HL-60 (cell line): ENCODE data around the gene NDUFB7.

ENCODE experiments used
- DNase-seq, 2 experiments: peaks; one replicate each; pipeline ENCODE4 v3.0.0-alpha.2; 2010 to 2020; ENCODE audit warnings: low read depth in 1 of 2, low spot score in 1 of 2
- H3K27ac ChIP-seq: fragments of 250-450 bp; sonication (Bioruptor Pico); replicated peaks from 2 replicates; pipeline ENCODE4 v1.5.1; 2020; ENCODE audit warnings: mild to moderate bottlenecking, moderate library complexity
- H3K27me3 ChIP-seq: fragments of 250-450 bp; sonication (Bioruptor Pico); 2 replicates; pipeline ENCODE4 v1.5.1; 2021; ENCODE audit warnings: mild to moderate bottlenecking, moderate library complexity; ENCODE audit not compliant: insufficient read depth, poor library complexity, severe bottlenecking
- H3K4me3 ChIP-seq: replicated peaks from 2 replicates; pipeline ENCODE4 v1.5.1; 2011; ENCODE audit warnings: mild to moderate bottlenecking, control low read depth, low read length; ENCODE audit not compliant: insufficient read depth
- GABPA ChIP-seq: IDR thresholded peaks from 2 replicates; pipeline ENCODE4 v1.6.1; 2012; ENCODE audit warnings: low read depth
- POLR2AphosphoS5 ChIP-seq: IDR thresholded peaks from 2 replicates; pipeline ENCODE4 v1.6.1; 2012; ENCODE audit warnings: low read depth
- SPI1 ChIP-seq: IDR thresholded peaks from 2 replicates; pipeline ENCODE4 v1.6.1; 2012; ENCODE audit warnings: low read depth, mild to moderate bottlenecking, borderline replicate concordance
- TF ChIP-seq, protein P1 (sequence below): IDR thresholded peaks from one replicate; pipeline ENCODE4 v1.5.1; 2011; ENCODE audit warnings: low read length, control low read depth, inconsistent platforms; ENCODE audit not compliant: insufficient read depth
- TF ChIP-seq, protein P2 (sequence below): IDR thresholded peaks from 2 replicates; pipeline ENCODE4 v1.6.1; 2012; ENCODE audit warnings: low read depth; ENCODE audit not compliant: insufficient replicate concordance

Gene NDUFB7

DNA sequence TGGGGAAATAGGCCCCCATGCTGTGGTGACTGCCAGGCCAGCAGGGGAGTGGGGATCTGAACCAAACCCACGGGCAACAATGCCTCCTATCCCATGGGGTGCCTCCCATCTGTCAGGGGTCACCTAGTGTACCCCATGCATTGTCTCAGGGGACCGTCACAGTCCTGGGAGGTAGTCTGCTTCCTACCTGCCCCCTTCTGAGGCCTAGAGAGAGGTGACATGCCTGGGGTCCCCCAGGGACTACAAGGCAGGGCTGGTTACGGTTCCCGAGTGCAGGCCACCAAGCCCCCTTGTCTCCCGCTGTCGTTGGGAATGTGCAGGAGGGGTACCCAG is 11.1 kb downstream of the NDUFB7 start:
- TF ChIP-seq GABPA (no peak), POLR2AphosphoS5 (no peak), SPI1 (no peak)
- TF ChIP-seq, protein P1, sequence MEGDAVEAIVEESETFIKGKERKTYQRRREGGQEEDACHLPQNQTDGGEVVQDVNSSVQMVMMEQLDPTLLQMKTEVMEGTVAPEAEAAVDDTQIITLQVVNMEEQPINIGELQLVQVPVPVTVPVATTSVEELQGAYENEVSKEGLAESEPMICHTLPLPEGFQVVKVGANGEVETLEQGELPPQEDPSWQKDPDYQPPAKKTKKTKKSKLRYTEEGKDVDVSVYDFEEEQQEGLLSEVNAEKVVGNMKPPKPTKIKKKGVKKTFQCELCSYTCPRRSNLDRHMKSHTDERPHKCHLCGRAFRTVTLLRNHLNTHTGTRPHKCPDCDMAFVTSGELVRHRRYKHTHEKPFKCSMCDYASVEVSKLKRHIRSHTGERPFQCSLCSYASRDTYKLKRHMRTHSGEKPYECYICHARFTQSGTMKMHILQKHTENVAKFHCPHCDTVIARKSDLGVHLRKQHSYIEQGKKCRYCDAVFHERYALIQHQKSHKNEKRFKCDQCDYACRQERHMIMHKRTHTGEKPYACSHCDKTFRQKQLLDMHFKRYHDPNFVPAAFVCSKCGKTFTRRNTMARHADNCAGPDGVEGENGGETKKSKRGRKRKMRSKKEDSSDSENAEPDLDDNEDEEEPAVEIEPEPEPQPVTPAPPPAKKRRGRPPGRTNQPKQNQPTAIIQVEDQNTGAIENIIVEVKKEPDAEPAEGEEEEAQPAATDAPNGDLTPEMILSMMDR: no peak
- TF ChIP-seq, protein P2, sequence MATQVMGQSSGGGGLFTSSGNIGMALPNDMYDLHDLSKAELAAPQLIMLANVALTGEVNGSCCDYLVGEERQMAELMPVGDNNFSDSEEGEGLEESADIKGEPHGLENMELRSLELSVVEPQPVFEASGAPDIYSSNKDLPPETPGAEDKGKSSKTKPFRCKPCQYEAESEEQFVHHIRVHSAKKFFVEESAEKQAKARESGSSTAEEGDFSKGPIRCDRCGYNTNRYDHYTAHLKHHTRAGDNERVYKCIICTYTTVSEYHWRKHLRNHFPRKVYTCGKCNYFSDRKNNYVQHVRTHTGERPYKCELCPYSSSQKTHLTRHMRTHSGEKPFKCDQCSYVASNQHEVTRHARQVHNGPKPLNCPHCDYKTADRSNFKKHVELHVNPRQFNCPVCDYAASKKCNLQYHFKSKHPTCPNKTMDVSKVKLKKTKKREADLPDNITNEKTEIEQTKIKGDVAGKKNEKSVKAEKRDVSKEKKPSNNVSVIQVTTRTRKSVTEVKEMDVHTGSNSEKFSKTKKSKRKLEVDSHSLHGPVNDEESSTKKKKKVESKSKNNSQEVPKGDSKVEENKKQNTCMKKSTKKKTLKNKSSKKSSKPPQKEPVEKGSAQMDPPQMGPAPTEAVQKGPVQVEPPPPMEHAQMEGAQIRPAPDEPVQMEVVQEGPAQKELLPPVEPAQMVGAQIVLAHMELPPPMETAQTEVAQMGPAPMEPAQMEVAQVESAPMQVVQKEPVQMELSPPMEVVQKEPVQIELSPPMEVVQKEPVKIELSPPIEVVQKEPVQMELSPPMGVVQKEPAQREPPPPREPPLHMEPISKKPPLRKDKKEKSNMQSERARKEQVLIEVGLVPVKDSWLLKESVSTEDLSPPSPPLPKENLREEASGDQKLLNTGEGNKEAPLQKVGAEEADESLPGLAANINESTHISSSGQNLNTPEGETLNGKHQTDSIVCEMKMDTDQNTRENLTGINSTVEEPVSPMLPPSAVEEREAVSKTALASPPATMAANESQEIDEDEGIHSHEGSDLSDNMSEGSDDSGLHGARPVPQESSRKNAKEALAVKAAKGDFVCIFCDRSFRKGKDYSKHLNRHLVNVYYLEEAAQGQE: no peak
- no peak for DNase-seq
- H3K27ac ChIP-seq: no peak overlapping the region
- H3K27me3 ChIP-seq: no peaks in the 10 kb centered on the region
- H3K4me3 ChIP-seq: no peak overlapping the region

DNA sequence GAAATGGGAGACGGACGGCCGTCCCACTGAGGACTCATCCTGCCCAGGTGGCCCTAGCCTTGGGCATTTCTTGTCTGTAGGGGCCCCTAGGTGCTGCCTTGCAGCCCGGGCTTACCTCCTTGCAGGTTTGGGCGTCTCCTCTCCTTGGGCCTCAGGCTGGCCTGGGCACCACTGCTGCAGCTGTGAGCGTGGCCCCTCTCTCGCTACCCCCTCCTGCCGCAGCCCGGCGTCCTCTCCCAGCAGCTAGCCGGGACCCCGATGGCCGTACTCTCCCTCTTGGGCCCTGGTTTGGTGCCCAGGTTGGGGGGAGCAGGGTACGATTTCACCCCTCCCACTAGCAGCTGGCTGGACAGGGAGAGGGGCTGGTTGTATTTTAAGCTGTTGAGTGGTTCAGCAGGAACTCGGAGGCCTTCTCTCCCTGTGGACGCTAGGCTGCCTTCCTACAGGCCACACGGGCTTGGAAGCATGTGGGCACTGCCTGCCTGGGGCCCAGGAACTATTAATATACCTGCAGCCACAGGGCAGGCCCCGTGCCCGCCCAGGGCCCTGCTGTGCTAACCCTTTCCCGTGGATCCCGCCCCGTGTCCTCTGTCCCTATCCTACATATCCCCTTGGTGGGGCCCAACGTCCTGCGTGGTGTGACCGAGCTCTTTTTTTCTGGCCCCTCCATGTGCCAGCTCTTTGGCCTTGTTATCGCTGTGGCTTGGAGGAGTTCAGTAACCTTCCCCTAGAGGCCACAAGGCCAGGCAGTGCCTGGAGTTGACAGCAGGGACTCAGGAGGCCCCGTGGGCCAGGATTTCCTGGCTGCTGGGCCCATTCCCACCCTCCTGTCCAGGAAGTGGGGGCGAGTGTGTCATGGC is 11.7 kb downstream of the NDUFB7 start:
- TF ChIP-seq, protein P1: no peak
- no peak for TF ChIP-seq SPI1
- TF ChIP-seq, protein P2: no peak
- Histone ChIP-seq H3K27ac (no peak overlapping the region), H3K27me3 (no peaks in the 10 kb centered on the region), H3K4me3 (no peak overlapping the region)
- no peak for DNase-seq

DNA sequence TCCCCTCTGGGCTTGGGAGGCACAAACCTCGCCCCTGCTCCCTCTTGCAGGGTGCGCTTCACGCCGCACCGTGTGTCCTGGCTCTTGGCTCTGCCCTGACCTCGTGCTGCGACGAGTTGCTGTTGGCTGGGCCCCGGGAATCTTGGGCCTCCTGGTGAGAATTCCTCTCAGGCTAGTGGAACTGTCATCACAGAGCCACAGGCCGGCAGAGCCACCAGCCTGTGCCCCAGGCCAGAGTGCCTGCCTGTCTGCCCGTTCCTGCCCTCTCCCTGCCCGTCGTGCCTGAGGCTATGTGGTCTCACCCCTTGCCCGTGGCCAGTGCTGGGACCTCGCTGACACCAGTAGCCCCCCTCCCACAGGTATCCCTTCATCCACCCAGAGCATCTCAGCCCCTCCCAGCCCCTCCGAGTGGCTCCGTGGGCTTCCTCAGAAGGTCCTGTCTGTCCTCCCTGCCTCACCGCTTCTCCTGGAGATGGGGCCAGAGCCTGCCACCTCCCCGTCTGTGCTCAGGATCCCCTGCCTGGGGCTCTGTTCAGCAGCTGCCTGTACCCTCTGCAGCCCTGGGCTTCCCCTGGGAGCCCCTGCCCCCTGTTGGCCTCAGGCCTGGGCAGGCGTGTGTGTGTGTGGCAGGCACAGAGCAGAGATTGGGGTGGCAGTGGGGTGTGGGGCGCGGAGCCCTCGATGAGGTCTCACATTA is 13.3 kb downstream of the NDUFB7 start:
- DNase-seq: no peak
- Histone ChIP-seq H3K27ac (no peak overlapping the region), H3K27me3 (no peaks in the 10 kb centered on the region), H3K4me3 (no peak overlapping the region)
- TF ChIP-seq POLR2AphosphoS5 (no peak), SPI1 (no peak)
- TF ChIP-seq, protein P1: no peak
- TF ChIP-seq, protein P2: no peak
